Cardiac fibroblast (primary cell): ENCODE results near the gene ARCN1.

Source experiments
- DNase-seq, 2 donors: peaks; one replicate each; pipeline versions ENCODE4 v3.0.0 to v3.0.0-alpha.2; 2010; ENCODE audit warnings: low read depth in 2 of 2
- H3K4me3 ChIP-seq, 2 donors: replicated peaks in 1 of 2; 1 replicate in 1 of 2; 2 replicates in 1 of 2; pipeline ENCODE4 v1.5.1; 2011; ENCODE audit warnings: low read depth in 2 of 2, low read length in 2 of 2, mild to moderate bottlenecking in 2 of 2, moderate library complexity in 1 of 2
- TF ChIP-seq, protein P1 (sequence below): IDR thresholded peaks from one replicate; pipeline ENCODE4 v1.5.1; 2011; ENCODE audit warnings: low read depth, mild to moderate bottlenecking, low read length, inconsistent platforms

The ARCN1 gene

DNA sequence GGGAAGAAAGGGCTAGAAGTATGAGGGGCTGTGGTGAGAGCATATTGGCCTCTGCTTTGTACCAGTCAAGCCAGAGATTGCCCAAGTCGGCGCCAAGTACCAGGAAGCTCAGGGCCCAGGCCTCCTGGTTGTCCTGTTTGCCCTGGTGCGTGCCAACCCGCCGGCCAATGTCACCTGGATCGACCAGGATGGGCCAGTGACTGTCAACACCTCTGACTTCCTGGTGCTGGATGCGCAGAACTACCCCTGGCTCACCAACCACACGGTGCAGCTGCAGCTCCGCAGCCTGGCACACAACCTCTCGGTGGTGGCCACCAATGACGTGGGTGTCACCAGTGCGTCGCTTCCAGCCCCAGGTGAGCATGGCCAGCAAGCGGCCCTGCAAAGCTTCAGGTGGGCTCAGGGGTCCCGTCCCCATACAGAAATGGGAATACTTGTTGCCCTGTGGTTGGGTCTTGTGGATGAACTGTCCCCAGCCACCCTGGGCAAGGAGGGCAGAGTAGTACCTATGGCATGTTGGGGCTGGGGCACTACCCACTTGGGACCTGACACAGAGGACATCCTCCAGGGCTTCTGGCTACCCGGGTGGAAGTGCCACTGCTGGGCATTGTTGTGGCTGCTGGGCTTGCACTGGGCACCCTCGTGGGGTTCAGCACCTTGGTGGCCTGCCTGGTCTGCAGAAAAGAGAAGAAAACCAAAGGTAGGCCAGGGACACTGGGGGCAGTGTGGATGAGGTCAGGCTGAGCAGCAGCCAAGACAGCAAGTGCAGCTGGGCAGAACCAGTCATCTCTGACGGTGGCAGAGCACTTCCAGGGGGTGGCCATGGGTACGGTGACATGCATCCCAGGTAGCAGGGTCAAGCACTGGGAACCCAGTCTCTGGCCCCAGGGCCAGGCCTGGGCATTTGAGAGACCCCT, 39.1 kb upstream of the ARCN1 start:
- no peak overlapping the region for H3K4me3 ChIP-seq
- TF ChIP-seq, protein P1, sequence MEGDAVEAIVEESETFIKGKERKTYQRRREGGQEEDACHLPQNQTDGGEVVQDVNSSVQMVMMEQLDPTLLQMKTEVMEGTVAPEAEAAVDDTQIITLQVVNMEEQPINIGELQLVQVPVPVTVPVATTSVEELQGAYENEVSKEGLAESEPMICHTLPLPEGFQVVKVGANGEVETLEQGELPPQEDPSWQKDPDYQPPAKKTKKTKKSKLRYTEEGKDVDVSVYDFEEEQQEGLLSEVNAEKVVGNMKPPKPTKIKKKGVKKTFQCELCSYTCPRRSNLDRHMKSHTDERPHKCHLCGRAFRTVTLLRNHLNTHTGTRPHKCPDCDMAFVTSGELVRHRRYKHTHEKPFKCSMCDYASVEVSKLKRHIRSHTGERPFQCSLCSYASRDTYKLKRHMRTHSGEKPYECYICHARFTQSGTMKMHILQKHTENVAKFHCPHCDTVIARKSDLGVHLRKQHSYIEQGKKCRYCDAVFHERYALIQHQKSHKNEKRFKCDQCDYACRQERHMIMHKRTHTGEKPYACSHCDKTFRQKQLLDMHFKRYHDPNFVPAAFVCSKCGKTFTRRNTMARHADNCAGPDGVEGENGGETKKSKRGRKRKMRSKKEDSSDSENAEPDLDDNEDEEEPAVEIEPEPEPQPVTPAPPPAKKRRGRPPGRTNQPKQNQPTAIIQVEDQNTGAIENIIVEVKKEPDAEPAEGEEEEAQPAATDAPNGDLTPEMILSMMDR, result no peak
- no peak for DNase-seq

DNA sequence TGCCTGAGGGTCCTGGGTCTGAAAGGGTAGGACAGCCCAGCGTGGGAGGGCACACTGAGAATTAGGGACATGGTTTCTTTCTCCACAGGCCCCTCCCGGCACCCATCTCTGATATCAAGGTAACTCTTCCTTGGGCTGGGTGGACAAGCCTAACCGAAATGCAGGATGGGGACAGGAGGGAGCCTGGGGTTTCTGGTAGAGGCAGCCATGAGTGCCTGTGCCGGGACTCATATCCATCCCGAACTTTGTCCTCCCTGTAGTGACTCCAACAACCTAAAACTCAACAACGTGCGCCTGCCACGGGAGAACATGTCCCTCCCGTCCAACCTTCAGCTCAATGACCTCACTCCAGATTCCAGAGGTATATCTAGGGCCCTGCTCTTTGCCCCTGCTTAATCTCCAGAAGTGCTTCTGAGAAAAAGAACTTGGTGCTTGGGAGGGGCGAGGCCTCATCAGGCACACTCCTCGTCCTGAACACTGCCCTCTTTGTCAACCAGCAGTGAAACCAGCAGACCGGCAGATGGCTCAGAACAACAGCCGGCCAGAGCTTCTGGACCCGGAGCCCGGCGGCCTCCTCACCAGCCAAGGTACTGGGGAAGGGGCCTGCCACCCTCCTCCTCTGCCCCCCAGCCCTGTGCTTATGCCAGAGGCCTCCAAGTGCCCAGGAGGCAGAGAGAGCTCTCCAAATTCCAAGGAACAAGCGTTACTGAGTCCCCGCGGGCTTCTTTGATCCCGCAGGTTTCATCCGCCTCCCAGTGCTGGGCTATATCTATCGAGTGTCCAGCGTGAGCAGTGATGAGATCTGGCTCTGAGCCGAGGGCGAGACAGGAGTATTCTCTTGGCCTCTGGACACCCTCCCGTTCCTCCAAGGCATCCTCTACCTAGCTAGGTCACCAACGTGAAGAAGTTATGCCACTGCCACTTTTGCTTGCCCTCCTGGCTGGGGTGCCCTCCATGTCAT, 38.2 kb upstream of the ARCN1 start:
- DNase-seq, result no peak
- H3K4me3 ChIP-seq, result no peak overlapping the region
- TF ChIP-seq, protein P1, result no peak

DNA sequence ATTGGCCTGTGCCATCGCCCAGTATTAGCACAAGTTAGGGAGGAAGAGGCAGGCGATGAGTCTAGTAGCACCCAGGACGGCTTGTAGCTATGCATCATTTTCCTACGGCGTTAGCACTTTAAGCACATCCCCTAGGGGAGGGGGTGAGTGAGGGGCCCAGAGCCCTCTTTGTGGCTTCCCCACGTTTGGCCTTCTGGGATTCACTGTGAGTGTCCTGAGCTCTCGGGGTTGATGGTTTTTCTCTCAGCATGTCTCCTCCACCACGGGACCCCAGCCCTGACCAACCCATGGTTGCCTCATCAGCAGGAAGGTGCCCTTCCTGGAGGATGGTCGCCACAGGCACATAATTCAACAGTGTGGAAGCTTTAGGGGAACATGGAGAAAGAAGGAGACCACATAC, 36.9 kb upstream of the ARCN1 start:
- TF ChIP-seq, protein P1, result no peak
- DNase-seq, result no peak
- no peak overlapping the region for H3K4me3 ChIP-seq

DNA sequence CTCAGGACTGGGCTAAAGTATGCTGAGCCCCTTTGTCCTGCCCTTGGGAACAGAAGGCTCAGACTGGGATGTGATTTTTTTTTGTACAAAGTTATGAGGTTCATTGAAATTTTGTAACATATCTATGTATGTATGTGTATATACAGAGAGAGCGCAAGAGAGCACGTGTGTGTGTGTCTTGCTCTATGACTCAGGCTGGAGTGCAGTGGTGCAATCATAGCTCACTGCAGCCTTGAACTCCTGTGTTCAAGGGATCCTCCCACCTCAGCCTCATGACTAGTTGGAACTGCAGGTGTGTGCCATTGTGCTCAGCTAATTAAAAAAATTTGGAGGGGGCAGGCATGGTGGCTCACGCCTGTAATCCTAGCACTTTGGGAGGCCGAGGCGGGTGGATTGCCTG, 35.5 kb upstream of the ARCN1 start:
- no peak overlapping the region for H3K4me3 ChIP-seq
- TF ChIP-seq, protein P1, result no peak

DNA sequence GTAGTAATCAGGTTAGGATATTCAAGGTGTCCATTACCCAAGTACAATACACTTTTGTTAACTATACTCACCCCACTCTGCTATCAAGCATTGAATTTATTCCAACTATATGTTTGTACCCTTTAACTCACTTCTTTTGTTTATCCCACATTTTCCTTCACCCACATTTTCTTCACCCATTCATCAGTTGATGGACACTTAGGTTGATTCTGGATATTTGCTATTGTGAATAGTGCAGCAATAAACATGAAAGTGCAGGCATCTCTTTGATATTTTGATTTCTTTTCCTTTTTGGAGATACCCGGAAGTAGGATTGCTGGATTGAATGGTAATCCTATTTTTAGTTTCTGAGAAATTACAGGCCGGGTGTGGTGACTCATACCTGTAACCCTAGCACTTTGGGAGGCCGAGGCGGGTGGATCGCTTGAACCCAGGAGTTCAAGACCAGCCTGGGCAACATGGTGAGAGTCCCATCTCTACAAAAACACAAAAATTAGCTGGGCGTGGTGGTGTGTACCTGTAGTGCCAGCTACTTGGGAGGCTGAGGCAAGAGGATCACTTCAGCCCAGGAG, 34.7 kb upstream of the ARCN1 start:
- TF ChIP-seq, protein P1, result no peak
- H3K4me3 ChIP-seq, result no peak overlapping the region
- DNase-seq, result peak in 1 of 2 donors; percentile 32

More for the DNA sequence above, 35.5 kb upstream of the ARCN1 start:
- DNase-seq, result peak in 1 of 2 donors; percentile 57

DNA sequence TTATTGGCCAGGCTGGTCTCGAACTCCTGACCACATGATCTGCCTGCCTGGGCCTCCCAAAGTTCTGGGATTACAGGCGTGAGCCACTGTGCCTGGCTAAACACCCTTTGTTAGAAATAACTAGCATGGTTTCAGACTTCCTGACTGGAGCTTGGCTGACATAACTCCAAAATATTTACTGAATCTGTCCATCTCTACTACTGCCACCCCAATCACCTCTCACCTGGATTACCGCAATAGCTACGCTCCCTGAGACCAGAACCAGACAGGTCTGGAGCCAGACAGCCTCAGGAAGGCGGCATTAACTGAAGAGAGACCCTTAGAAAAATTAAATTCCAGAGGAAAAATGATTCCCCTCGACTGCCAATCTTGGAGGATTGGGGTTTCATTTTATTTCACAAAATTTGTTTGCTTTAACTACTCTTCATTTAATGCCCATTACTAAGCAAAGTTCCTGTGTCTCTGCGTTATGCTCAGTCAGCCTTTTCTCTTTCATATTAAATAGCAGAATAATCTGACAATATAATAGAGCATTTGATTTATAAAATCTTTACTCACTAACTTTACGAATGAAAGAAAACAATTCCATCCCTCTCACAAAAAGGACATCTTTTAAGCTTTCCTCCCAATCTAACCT, 28.1 kb upstream of the ARCN1 start:
- H3K4me3 ChIP-seq, result no peak overlapping the region
- DNase-seq, result no peak
- TF ChIP-seq, protein P1, result no peak
